ENCODE data around the gene CMSS1.

Gene CMSS1

DNA sequence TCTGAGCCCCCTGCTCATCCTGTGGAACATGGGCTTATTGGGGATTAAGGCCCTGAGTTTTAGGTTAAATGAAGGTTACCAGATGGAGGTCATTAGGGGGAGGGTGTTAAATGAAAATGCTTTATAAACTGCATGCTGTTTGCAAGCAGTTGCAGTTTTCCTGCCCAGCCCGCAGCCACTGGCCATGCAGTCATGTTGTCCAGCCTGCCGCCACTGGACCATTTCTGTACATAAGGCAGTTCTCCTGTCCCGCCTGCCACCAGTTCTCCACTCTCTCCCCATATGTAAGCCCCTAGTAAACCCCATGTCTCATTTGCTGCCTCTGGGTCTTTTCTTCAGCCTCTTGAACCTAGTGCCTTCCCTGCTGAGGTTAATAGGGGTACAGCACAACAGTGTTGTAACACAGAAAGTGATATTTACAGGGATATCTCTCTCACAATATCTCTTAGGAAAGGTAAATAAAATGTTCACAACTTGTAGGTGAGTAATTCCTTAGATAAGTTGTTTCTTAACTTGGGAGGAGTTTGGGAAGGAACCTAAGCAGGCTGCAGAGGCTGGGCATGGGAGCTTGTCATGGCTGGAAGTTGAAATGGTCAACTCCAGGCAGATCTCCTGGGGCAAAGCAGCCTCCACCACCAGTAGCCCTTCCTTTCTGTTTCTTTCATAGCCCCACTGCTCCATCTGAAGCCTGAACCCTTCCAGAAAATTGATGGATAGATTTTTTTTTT is 148.2 kb downstream of the CMSS1 start:
- DNase-seq = no peak

DNA sequence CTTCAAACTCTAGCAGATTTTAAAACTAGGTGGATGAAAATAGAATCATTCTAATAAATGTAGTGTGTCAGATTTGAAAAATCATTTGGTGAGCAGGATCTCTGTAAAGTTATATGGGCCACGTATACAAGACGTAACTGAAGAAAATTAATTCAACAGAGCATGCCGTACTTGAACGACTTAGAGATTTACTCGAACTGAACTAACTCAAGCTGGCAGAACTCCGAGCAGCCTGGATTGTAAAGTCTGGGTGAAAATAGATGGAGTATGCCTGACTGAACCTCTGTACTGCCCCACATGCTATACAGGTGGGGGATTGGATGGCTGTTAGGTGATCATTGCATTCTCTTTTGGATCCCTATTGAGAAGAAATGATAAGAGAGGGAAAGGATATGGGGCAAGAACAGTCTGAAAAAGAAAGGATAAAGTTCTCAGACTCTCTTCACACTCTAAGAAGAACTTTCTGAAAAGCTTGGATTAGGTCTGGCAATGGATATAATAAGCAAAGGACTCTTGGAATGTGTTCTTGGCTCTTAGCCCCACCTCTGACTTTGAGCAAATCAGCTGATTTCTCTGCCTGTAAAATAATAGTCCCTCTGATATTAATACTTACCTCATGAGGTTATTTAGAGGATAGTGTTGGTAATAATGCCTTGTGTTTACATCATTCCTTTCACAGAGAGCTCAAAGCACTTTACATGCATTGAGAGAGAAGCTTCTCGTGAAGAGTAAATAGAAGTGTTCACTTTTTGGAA is 149.2 kb downstream of the CMSS1 start:
- DNase-seq = no peak

- DNase-seq = no peak
Measured at GRCh38 chr3:99967796-99968195, 150.1 kb downstream of the CMSS1 start.

DNA sequence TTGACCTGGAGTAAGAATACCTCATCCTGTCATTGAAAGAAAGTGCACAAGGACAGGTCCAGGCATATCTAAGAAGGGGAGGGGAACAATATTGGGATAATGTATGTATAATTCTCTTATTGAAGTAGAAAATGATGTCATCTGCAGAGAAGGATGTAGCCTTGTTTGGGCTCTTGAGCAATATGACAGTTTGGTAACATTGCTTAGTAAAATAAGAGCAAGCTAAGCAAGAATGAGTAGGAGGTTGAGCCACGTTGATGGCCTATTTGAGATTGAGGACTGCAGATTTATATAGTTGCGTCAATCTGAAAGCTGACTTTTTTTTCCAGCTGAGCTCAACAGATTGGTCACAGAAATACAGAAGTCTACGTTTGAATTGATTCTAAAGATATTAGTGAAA is 151.5 kb downstream of the CMSS1 start:
- no peak for DNase-seq

DNA sequence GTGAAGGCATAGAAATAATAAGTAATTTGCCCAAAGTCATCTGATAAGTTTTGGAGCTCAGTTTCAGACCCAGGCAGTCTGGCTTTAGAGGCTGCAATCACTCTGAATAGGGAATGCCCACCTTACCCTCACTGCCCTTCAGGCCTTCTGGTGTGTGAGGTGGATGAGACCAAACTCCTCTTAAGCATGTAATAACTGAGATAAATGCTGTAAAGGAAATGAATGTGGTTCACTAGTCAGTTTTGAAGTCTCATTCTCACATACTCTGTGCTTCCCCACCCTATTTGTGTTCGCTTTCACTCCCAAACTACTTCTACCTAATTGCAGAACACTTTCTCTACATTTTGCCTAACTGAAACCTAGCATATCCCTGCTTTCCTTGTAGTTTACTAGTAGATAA is 152.5 kb downstream of the CMSS1 start:
- DNase-seq = no peak

- no peak for DNase-seq
Measured at GRCh38 chr3:99971761-99972160, 154.1 kb downstream of the CMSS1 start.

- DNase-seq = no peak
Measured at GRCh38 chr3:99972380-99973104, 154.9 kb downstream of the CMSS1 start.

DNA sequence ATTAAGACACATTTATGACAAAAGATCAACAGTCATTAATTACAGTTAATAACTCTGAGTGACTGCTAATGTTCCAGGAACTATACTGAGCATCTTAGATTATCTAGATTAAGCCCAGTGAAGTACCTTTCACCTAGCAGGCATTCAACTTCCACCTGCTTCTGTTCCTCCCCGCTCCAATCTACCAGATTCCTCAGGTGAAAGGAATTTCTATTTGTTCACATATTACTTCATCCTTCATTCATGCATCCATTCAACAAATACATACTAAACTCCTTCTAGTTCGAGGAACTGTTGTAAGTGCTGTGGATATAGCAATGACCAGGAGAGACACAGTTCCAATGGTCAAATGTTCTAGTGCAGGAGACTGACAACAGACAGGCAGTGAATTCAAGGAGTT is 157.3 kb downstream of the CMSS1 start:
- DNase-seq = no peak

DNA sequence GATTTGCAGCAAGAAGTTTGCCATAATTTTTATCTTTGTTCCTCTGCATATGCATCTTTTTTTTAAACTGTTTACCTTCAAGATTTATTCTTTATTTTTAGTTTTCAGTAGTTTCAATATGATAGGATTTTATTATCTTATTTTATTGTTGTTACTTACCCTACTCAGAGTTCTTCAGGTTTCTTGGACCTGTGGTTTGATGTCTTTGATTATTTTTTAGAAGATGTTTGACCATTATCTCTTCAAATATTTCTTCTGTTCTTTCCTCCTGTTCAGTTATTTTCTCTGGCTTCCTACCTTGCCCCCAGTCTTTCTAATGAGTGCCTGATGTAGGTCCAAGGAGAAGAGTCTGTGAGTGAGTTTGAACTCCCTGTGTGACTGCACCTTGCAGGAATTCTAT is 158.9 kb downstream of the CMSS1 start:
- DNase-seq = no peak

DNA sequence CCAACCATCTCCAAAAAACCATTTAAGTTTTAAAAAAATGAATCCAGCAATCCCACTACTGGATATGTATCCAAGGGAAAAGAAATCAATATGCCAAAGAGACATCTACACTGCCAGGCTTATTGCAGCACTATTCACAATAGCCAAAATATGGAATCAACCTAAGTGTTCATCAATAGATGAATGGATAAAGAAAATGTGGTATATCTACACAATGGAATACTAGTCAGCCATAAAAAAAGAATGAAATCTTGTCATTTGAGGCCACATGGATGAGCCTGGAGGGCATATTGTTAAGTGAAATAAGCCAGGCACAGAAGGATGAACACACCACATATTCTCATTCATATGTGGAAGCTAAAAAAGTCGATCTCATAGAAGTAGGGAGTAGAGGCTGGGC is 160.6 kb downstream of the CMSS1 start:
- DNase-seq = no peak

DNA sequence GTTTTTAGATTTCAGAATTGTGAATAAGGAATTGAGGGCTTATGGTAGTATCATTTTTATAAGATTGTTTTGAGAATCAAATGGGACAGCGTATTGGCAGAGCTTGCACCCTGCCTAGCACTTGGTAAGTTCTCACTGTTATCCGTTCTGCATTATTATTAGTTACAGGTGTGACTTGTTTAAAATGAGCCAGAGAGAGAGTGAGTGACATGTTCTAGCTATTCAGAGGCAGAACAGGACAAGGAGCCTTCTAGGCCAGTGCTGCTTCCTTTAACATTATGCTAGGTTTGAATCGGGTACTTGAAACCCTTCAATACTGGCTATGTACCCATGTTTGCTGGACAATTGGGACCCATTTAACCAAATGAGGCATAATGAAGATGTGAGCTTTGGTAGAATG is 162.9 kb downstream of the CMSS1 start:
- no peak for DNase-seq

DNA sequence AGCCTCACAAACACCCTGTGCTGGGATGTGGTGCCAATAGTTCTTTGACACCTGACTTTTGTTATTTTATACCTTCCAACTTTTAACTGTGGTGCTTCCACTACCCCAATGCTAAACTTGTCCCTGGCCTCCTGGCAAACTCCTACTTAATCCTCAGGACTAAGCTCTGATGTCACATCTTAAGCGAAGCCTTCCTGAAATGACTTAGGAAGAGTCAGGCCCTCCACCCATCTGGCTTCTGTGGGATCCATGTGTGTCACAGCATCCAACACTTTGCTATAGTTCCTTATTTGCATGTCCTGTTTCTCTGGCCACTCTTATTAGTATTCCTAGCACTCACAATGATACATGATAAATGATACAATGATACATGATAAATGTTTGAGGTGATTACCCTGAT is 163.5 kb downstream of the CMSS1 start:
- no peak for DNase-seq

DNA sequence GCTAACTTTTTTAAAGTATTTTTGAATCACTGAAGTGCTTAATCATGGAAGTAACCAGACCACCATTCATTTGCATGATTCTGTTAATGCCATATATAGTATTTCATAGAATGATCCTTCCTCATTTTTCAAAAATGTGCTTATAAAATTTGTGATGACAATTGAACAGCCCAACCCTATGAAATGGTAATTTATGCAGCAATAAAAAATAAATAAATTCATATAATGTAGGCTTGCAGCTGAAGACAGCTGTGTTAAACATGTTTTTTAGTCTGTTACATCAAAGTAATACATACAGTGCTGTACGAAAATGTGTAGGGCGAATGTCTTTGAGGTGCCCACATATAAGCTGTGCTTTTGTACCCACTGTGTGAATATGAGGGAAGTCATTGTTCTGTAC is 165.0 kb downstream of the CMSS1 start:
- DNase-seq = no peak

GRCh38 chr3:99984139-99984538 is 166.5 kb downstream of the CMSS1 start:
- DNase-seq = no peak

- no peak for DNase-seq
Measured at GRCh38 chr3:99984668-99985067, 167.0 kb downstream of the CMSS1 start.

DNA sequence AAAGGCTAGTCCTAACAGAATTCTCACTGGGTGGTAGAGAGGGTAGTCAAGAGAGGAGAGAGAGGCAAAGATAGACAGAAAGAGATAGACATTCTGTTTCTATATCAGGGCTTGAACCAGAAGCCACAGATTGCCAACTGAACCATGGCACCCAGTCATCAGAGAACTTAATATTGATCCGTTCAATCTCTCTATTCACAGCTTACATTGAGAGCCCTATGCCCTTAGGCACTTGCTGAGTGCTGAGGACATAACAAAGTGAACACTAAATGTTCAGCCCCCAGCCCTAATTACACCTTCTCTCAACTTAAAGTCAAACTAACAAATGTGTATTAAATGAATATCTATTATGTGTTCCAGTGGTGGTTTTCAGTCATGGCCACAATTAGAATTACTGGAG is 172.5 kb downstream of the CMSS1 start:
- DNase-seq = no peak

DNA sequence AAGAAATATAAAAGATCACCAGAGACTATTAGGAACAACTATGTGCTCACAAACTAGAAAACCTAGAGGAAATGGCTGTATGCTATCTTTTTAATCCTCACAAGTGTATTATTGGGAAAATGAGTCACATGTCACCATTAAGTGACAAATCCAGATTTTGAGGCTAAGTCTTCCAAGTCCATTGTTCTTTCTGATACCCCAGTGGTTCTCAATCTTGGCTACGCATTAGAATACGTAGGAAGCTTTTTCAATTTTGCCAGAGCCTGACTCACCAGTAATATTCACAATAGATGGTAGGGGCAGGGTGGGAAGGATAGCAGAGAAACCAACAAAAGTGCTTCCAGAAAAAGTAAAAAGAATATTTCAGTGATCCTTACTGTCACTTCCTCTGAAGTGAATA is 179.6 kb downstream of the CMSS1 start:
- DNase-seq = no peak

GRCh38 chr3:99999536-99999935 is 181.9 kb downstream of the CMSS1 start:
- no peak for DNase-seq

DNA sequence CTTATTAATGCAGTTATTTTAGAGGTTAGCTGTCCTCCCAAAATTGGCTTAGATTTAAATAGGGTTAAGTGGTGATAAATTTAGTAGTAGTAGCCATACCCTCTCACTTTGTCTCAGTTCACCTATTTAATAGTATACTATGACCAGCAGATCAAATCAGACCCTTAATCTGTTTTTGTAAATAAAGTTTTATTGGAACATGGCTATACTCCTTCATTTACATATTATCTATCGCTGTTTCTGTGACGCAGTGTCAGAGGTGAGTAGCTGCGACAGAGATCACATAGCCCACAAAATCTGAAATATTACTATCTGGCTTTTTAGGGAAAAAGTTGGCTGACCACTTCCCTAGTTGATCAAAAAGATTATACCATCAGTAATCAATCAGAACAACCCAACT is 183.4 kb downstream of the CMSS1 start:
- DNase-seq = no peak

- DNase-seq = peak; percentile 50
Measured at GRCh38 chr3:100001526-100002270, 184.0 kb downstream of the CMSS1 start.

- no peak for DNase-seq
Measured at GRCh38 chr3:100002599-100003350, 185.1 kb downstream of the CMSS1 start.
